Inflammatory macrophage (primary cell): ENCODE data around the gene H2BK1.

ENCODE experiments used
- DNase-seq, 2 donors: peaks; one replicate each; pipeline ENCODE4 v3.0.0-alpha.2; 2020 to 2022
- total RNA-seq, 18 experiments: gene quantifications; one replicate each; lab custom pipeline; 2026; ENCODE audit warnings: mixed read lengths in 6 of 18, inconsistent platforms in 2 of 18; lab: John Stamatoyannopoulos, UW

Gene H2BK1
- total RNA-seq, result 0 to 0.07 (median 0) reads per million in 18 experiments

- DNase-seq, result no peak
Observed at GRCh38 chr7:151210087-151210854, at the start of gene H2BK1. Gene H2BK1, minus strand, starts transcription at chr7:151210488. Its CDS starts 170 bp downstream, at chr7:151210318.

- no peak for DNase-seq
Observed at GRCh38 chr7:151257990-151258389, 47.7 kb upstream of the H2BK1 start.

- DNase-seq, result no peak
Observed at GRCh38 chr7:151256410-151257045, 46.2 kb upstream of the H2BK1 start.

GRCh38 chr7:151255390-151255789 is 45.1 kb upstream of the H2BK1 start:
- DNase-seq, result no peak

GRCh38 chr7:151254851-151255250 is 44.6 kb upstream of the H2BK1 start:
- DNase-seq, result no peak

GRCh38 chr7:151254316-151254715 is 44.0 kb upstream of the H2BK1 start:
- DNase-seq, result no peak

GRCh38 chr7:151252961-151253711 is 42.8 kb upstream of the H2BK1 start:
- no peak for DNase-seq

- DNase-seq, result no peak
Observed at GRCh38 chr7:151252561-151252835, 42.2 kb upstream of the H2BK1 start.

GRCh38 chr7:151251689-151252560 is 41.6 kb upstream of the H2BK1 start:
- no peak for DNase-seq

GRCh38 chr7:151251328-151251688 is 41.0 kb upstream of the H2BK1 start:
- no peak for DNase-seq

- DNase-seq, result no peak
Observed at GRCh38 chr7:151250181-151251132, 40.2 kb upstream of the H2BK1 start.

- no peak for DNase-seq
Observed at GRCh38 chr7:151249732-151250072, 39.4 kb upstream of the H2BK1 start.

GRCh38 chr7:151249034-151249731 is 38.9 kb upstream of the H2BK1 start:
- DNase-seq, result peak; percentile 55 to 61

GRCh38 chr7:151248346-151249033 is 38.2 kb upstream of the H2BK1 start, which contains the start of gene SMARCD3:
Gene SMARCD3, minus strand, starts transcription at chr7:151248694. Its CDS starts 132 bp downstream, at chr7:151248562.
- DNase-seq, result no peak

- DNase-seq, result no peak
Observed at GRCh38 chr7:151247611-151248345, 37.5 kb upstream of the H2BK1 start.

- no peak for DNase-seq
Observed at GRCh38 chr7:151246851-151247580, 36.7 kb upstream of the H2BK1 start.

- no peak for DNase-seq
Observed at GRCh38 chr7:151246102-151246850, 36.0 kb upstream of the H2BK1 start.
